KMS-11 (cell line): ENCODE measurements around the gene PPEF1.
"Not testable (repeated sequence)": the region's sequence is repeated elsewhere in the genome, so short reads cannot be mapped to it uniquely, and the experiment has no call there.

ENCODE experiments used
- H2AFZ ChIP-seq: fragments of 200-600 bp; sonication (generic); 2 replicates; pipeline ENCODE4 v1.6.1; 2016; ENCODE audit warnings: antibody characterized with exemption, mixed run types, low read depth
- H3K27ac ChIP-seq: fragments of 200-600 bp; sonication (generic); 2 replicates; pipeline ENCODE4 v1.6.1; 2016; ENCODE audit warnings: mild to moderate bottlenecking, mixed run types
- H3K27me3 ChIP-seq: fragments of 200-600 bp; sonication (generic); 2 replicates; pipeline ENCODE4 v1.6.1; 2017; ENCODE audit warnings: mild to moderate bottlenecking, low read depth, mixed run types, moderate library complexity; ENCODE audit not compliant: insufficient read depth
- H3K36me3 ChIP-seq: fragments of 200-600 bp; sonication (generic); 2 replicates; pipeline ENCODE4 v1.6.1; 2017; ENCODE audit warnings: mild to moderate bottlenecking, mixed run types; ENCODE audit not compliant: insufficient read depth
- H3K4me1 ChIP-seq: fragments of 200-600 bp; sonication (generic); 2 replicates; pipeline ENCODE4 v1.6.1; 2016; ENCODE audit warnings: mild to moderate bottlenecking, low read depth, mixed run types; ENCODE audit not compliant: poor library complexity, severe bottlenecking
- H3K4me2 ChIP-seq: fragments of 200-600 bp; sonication (generic); 2 replicates; pipeline ENCODE4 v1.7.0; 2016; ENCODE audit warnings: mild to moderate bottlenecking, mixed run types
- H3K4me3 ChIP-seq: fragments of 200-600 bp; sonication (generic); IDR thresholded peaks from 2 replicates; pipeline ENCODE4 v1.6.1; 2017; ENCODE audit warnings: low read depth, low read length, mixed read lengths; ENCODE audit not compliant: insufficient read depth
- H3K79me2 ChIP-seq: fragments of 200-600 bp; sonication (generic); 2 replicates; pipeline ENCODE4 v1.6.1; 2016; ENCODE audit warnings: low read depth, mixed run types; ENCODE audit not compliant: insufficient read depth
- H3K9ac ChIP-seq: fragments of 200-600 bp; sonication (generic); 2 replicates; pipeline ENCODE4 v1.6.1; 2016; ENCODE audit warnings: mild to moderate bottlenecking, mixed run types
- H4K20me1 ChIP-seq: fragments of 200-600 bp; sonication (generic); 2 replicates; pipeline ENCODE4 v1.6.1; 2016; ENCODE audit warnings: mild to moderate bottlenecking, mixed run types; ENCODE audit not compliant: insufficient read depth
- TF ChIP-seq, protein P1 (sequence below): fragments of 200-600 bp; sonication (generic); conservative IDR thresholded peaks from 2 replicates; pipeline ENCODE4 v1.6.1; 2017; ENCODE audit warnings: low read depth, mild to moderate bottlenecking, antibody characterized with exemption, low read length, moderate library complexity, mixed read lengths

PPEF1 gene

DNA sequence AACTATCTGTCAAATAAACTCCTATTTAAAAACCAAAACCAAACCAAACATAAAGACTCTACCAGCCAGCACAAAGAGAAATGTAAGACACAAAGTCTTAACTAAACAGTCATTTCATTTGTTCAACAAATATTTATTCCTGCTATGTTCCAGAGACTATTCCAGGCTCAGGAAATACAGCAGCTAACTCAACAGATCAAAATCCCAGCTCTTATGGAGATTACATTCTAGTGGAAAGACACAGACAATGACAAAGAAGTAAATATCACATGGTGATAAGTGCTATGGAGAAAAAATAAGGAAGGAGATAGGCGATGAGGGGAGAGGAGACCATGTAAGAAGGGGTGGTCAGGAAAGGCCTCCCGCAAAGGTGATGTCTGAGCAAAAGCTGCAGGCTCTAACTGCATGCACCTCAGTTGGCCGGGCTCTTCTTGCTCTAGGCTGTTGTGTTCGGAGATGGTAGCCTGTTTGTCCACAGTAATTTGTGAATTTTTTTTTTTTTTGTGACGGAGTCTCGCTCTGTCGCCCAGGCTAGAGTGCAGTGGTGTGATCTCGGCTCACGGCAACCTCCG lies 15.1 kb downstream of the PPEF1 start:
- TF ChIP-seq, protein P1, sequence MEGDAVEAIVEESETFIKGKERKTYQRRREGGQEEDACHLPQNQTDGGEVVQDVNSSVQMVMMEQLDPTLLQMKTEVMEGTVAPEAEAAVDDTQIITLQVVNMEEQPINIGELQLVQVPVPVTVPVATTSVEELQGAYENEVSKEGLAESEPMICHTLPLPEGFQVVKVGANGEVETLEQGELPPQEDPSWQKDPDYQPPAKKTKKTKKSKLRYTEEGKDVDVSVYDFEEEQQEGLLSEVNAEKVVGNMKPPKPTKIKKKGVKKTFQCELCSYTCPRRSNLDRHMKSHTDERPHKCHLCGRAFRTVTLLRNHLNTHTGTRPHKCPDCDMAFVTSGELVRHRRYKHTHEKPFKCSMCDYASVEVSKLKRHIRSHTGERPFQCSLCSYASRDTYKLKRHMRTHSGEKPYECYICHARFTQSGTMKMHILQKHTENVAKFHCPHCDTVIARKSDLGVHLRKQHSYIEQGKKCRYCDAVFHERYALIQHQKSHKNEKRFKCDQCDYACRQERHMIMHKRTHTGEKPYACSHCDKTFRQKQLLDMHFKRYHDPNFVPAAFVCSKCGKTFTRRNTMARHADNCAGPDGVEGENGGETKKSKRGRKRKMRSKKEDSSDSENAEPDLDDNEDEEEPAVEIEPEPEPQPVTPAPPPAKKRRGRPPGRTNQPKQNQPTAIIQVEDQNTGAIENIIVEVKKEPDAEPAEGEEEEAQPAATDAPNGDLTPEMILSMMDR, result no peak
- Histone ChIP-seq H3K36me3 (no peaks in the 10 kb centered on the region), H4K20me1 (no peaks in the 10 kb centered on the region), H3K27ac (no peak overlapping the region), H3K9ac (no peak overlapping the region), H3K4me2 (no peak overlapping the region), H3K27me3 (no peaks in the 10 kb centered on the region), H3K79me2 (no peaks in the 10 kb centered on the region), H3K4me3 (no peak overlapping the region), H3K4me1 (no peaks in the 10 kb centered on the region), H2AFZ (no peak overlapping the region)

DNA sequence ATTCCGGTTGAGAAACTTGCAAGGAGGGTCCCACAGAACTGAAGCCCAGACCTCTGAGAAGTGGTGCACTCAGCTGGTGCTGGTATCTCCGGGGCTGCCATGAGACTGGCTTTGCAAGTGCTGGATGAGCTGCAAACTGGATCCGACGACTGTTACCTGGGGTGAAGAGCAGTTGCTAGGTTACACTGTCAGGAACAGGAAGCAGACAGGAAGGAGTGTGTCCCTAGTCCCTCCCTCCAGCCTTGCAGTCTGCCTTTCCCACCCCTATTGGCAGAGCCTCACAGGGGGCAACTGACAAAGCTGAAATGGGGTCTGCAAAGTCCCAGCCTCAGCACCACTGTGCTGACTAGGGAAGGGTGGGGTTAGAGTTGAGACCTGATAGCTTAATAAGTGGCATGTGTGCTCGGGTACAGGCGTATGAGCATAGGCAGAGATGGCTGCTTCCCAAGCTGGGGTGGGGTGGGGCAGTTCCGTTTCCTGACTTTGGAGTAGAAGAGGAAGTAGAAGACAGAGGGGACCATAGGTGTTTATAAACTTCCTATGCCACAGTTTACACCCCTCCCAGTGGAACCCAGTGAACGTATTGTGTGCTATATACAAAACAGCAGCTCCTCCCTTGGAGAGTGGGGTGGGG lies 18.0 kb downstream of the PPEF1 start:
- Histone ChIP-seq H3K27ac (no peak overlapping the region), H2AFZ (no peak overlapping the region), H4K20me1 (no peaks in the 10 kb centered on the region), H3K4me1 (no peaks in the 10 kb centered on the region), H3K27me3 (no peaks in the 10 kb centered on the region), H3K9ac (no peak overlapping the region), H3K36me3 (no peaks in the 10 kb centered on the region), H3K4me2 (no peak overlapping the region), H3K4me3 (no peak overlapping the region), H3K79me2 (no peaks in the 10 kb centered on the region)
- TF ChIP-seq, protein P1, result no peak

DNA sequence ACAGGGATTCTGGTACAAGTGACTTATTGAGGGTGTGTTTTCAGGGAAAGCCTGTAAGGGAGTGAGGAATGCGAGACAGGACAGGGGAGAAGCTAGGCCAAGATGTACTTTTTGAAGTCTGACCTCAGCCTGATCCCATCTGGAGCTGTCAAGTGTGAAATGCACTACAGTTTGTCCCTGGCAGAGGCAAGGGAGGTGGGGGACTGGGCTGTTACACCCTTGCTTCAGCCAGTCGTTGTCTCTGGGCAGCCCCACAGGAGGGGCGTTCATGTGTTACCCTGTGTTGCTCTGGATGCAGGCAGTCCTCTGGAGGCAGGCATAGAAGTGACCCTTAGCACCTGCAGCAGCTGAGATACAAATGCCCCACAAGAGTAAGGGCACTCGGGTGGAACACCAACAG lies 25.8 kb downstream of the PPEF1 start:
- no peaks in the 10 kb centered on the region for H3K36me3 ChIP-seq
- H3K9ac ChIP-seq, result no peak overlapping the region
- no peaks in the 10 kb centered on the region for H4K20me1 ChIP-seq
- H3K4me2 ChIP-seq, result no peak overlapping the region
- H3K4me3 ChIP-seq, result no peak overlapping the region
- H3K27me3 ChIP-seq, result no peaks in the 10 kb centered on the region
- no peaks in the 10 kb centered on the region for H3K4me1 ChIP-seq
- H3K79me2 ChIP-seq, result no peaks in the 10 kb centered on the region
- no peak overlapping the region for H2AFZ ChIP-seq
- TF ChIP-seq, protein P1, result no peak
- no peak overlapping the region for H3K27ac ChIP-seq

DNA sequence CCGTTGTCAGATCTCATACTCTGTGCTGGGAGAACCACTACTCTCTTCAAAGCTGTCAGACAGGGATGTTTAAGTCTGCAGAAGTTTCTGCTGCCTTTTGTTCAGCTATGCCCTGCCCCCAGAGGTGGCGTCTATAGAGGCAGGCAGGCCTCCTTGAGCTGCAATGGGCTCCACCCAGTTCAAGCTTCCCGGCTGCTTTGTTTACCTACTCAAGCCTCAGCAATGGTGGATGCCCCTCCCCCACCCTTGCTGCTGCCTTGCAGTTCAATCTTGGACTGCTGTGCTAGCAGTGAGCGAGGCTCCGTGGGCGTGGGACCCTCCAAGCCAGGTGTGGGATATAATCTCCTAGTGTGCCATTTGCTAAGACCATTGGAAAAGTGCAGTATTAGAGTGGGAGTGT lies 32.2 kb downstream of the PPEF1 start:
- H3K9ac ChIP-seq, H3K79me2 ChIP-seq, H3K27ac ChIP-seq, H3K36me3 ChIP-seq, H3K27me3 ChIP-seq, H3K4me2 ChIP-seq, H3K4me1 ChIP-seq, H2AFZ ChIP-seq, H4K20me1 ChIP-seq, H3K4me3 ChIP-seq: not testable (repeated sequence)

DNA sequence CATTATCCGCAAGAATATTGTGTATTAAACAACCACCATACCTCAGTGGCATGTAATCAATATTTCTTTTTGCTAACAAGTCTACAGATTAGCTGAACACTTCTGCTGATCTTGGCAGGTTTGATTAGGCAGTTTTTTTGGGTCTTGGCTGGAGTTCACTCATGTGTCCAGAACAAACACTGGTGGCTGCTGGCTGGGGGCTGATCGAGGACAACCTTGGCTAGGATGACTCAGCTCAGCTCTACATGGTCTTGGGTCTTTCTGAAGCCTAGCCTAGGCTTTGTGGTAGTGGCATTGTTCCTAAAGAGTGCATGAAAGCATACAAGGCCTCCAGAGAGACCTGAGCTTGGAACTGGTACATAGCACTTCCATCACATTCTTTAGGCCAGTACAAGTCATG lies 41.1 kb downstream of the PPEF1 start:
- H3K27ac ChIP-seq, result no peak overlapping the region
- no peaks in the 10 kb centered on the region for H3K36me3 ChIP-seq
- no peak overlapping the region for H3K9ac ChIP-seq
- TF ChIP-seq, protein P1, result no peak
- H3K79me2 ChIP-seq, result no peaks in the 10 kb centered on the region
- no peak overlapping the region for H3K4me2 ChIP-seq
- H2AFZ ChIP-seq, result no peak overlapping the region
- no peaks in the 10 kb centered on the region for H4K20me1 ChIP-seq
- H3K4me3 ChIP-seq, result no peak overlapping the region
- H3K4me1 ChIP-seq, result peaks cover 4% of the 10 kb centered on the region
- H3K27me3 ChIP-seq, result no peaks in the 10 kb centered on the region
